SK-MEL-5 (cell line): ENCODE measurements around the gene RAET1E. TPM values are rescaled to one million over a fixed set of nuclear protein-coding genes. Genes with fewer than 3 reads are reported as not detected.
"Not testable (repeated sequence)": the region's sequence is repeated elsewhere in the genome, so short reads cannot be mapped to it uniquely, and the experiment has no call there.

Experiments used
- DNase-seq: peaks from one replicate; pipeline ENCODE4 v3.0.0-alpha.2; 2016; ENCODE audit warnings: low read depth, low spot score
- in situ Hi-C: cut with HindIII; loops from 2 replicates; pipeline ENCODE4 v1.10.0; 2016; ENCODE audit warnings: low sequenced_read_pairs, high pct_unique_total_duplicates, low pct_unique_long_range_greater_than_20kb
- total RNA-seq: library from RNA; depleted of rRNA; stranded (reverse); fragments of >200 nt; shearing (Covaris generic); gene quantifications from 2 replicates; pipeline ENCODE4 v1.2.3, GENCODE V29; 2014; rRNA removed

The RAET1E gene
- total RNA-seq, 1 experiment from 2014 or later: not detected

DNA sequence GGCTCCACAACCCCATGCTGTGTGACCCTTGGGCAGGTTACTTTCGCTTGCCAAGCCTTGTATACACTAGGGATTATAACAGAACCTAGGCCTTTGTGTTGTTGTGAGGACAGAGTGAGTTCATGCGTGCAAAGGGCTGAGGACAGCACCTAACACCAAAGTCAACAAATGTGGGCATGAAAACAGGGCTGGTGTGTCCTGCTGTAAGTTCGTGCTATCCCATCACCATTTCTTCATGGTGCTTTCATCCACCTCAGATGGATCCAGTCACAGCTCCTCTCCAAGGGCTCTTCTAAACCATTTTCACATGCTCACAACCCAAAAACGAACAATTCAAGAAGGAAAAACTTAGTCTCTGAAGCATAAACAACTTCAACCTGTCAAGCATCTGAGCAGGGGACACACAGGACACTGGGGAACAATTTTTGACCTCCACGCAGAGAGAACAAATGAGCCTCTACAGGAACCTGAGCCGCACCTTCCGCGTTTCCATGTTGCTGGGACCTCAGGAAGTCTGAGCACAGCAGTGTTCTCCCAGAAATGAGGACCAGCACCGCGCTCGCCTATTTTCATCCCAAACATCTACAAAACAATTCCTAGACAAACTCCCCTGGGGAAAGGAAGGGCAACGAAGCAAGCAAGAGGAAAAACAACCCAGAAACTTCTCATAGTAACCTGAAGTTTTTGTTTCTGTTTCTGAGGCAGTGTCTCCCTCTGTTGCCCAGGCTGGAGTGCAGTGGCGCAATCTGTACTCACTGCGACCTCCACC, 36.9 kb downstream of the RAET1E start:
- no peak for DNase-seq
- in situ Hi-C loops: no loop called here

GRCh38 chr6:149860513-149860833, 37.4 kb downstream of the RAET1E start:
- in situ Hi-C loops: no loop called here
- no peak for DNase-seq

GRCh38 chr6:149859938-149860337, 38.0 kb downstream of the RAET1E start:
- no peak for DNase-seq
- in situ Hi-C loops: no loop called here

- in situ Hi-C loops: no loop called here
- DNase-seq: no peak
Observed at GRCh38 chr6:149859368-149859767, 38.5 kb downstream of the RAET1E start.

- in situ Hi-C loops: no loop called here
- DNase-seq: no peak
Observed at GRCh38 chr6:149857541-149857940, 40.4 kb downstream of the RAET1E start.

GRCh38 chr6:149856256-149856994, 41.5 kb downstream of the RAET1E start:
- in situ Hi-C loops: no loop called here
- DNase-seq: no peak

GRCh38 chr6:149855741-149856140, 42.2 kb downstream of the RAET1E start:
- no peak for DNase-seq
- in situ Hi-C loops: no loop called here

DNA sequence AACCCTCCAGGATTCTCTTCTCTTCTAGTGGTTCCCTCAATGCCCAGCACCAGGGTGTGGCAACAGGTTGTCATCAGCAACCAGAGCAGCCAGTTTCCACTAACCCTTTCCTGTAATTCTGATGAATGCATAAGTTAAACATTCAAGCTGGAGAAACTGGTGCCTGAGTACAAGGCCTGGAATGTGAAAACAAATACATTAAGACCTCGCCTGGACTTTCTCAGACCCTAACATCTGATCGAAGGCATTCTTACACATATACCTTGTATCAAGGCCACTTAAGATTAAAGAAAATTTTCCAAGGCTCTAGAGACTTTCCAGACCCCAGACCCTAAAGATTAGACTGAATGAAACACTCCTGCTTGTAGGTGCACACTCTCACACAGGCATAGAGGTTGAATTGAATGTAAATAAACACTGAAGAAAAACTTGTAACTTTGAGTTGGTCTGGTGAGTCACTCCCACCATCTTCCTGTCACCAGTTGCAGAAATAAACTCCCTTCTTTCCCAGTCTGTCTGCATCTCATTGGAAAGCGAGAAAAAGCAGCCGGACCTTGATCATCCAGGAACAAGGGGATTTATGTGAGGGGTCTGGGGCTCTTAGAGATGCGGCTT, 42.8 kb downstream of the RAET1E start:
- no peak for DNase-seq
- in situ Hi-C loops: no loop called here

DNA sequence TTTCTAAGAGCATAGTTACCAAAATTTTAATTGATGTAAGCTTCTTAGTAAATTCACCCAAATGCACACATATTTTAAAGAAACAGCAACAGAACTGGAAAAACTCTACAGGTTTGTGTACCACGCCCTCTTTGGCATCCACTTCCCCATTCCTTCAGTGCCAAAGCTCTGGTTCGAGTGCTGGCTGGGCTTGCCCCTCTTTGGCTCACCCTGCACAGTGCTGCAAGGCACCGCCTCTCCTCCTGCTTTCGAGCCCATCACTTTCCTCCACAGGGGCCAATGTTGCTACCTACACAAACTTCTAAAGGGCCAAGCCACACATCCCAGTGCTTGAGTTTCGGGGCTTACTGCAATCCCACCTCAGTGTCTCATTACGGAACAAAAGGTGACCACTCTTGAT, 43.4 kb downstream of the RAET1E start:
- no peak for DNase-seq
- in situ Hi-C loops: no loop called here

DNA sequence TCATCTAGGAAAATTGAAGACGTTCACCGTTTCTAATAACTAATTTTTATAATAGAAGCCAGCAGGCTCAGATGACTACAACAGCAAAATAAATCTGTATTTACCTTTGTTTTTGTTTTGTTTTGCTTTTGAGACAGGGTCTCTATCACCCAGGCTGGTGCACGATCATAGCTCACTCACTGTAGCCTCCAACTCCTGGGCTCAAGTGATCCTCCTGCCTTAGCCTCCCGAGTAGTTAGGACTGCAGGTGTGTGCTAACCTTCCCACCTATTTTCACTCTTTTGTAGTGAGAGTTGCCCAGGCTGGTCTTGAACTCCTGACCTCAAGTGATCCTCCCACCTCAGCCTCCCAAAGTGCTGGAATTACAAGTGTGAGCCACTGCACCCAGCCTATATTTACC, 43.9 kb downstream of the RAET1E start:
- DNase-seq, in situ Hi-C loops: not testable (repeated sequence)

GRCh38 chr6:149852881-149853280, 45.0 kb downstream of the RAET1E start:
- no peak for DNase-seq
- in situ Hi-C loops: no loop called here

GRCh38 chr6:149852180-149852579, 45.7 kb downstream of the RAET1E start:
- in situ Hi-C loops: no loop called here

GRCh38 chr6:149851461-149852110, 46.3 kb downstream of the RAET1E start:
- DNase-seq: no peak
- in situ Hi-C loops: no loop called here

More at GRCh38 chr6:149852180-149852579, 45.7 kb downstream of the RAET1E start:
- DNase-seq: peak; percentile 53

DNA sequence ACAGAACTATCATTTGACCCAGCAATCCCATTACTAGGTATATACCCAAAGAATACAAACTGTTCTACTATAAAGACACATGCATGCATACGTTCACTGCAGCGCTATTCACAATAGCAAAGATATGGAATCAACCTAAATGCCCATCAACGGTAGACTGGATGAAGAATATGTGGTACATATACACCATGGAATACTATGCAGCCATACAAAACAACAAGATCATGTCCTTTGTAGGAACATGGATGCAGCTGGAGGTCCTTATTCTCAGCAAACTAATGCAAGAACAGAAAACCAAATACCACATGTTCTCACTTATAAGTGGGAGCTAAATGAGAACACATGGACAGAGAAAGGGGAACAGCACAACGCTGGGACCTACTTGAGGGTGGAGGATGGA, 49.6 kb downstream of the RAET1E start:
- in situ Hi-C loops, DNase-seq: not testable (repeated sequence)

Other genes with a start within 250 kb of the RAET1E start
- 20.8 and 21.2 TPM in 2 replicates for gene KATNA1, start 249.4 kb downstream of the RAET1E start, total RNA-seq
- gene LATS1, start 180.0 kb downstream of the RAET1E start, total RNA-seq: 12.8 and 17.1 TPM in 2 replicates
- 31.3 and 33.4 TPM in 2 replicates for gene NUP43, start 151.6 kb downstream of the RAET1E start, total RNA-seq
- 194 and 197 TPM in 2 replicates for gene PCMT1, start 148.4 kb downstream of the RAET1E start, total RNA-seq
- gene LRP11, start 33.8 kb downstream of the RAET1E start, total RNA-seq: 25.5 and 27.3 TPM in 2 replicates
- gene RAET1G, start 25.0 kb upstream of the RAET1E start, total RNA-seq: not detected in 2 replicates
- gene ULBP2, start 43.9 kb upstream of the RAET1E start, total RNA-seq: 0.37 and 0.61 TPM in 2 replicates
- not detected in 2 replicates for gene ULBP1, start 65.8 kb upstream of the RAET1E start, total RNA-seq
- not detected in 2 replicates for gene RAET1L, start 127.4 kb upstream of the RAET1E start, total RNA-seq
- 2.7 and 4.2 TPM in 2 replicates for gene ULBP3, start 171.0 kb upstream of the RAET1E start, total RNA-seq
- 0.11 TPM in 1 of 2 replicates, not detected in the other for gene PPP1R14C, start 244.9 kb upstream of the RAET1E start, total RNA-seq